ENCODE measurements around the gene CD53. TPM values are rescaled to one million over a fixed set of nuclear protein-coding genes. Genes with fewer than 3 reads are reported as not detected.
"Not testable (repeated sequence)": the region's sequence is repeated elsewhere in the genome, so short reads cannot be mapped to it uniquely, and the experiment has no call there.

Gene CD53
- polyA plus RNA-seq, 12 donors = 6.0 to 21.2 (median 7.8) TPM; not detected in 1

GRCh38 chr1:110912784-110913183 is 39.8 kb downstream of the CD53 start:
- no peak for DNase-seq

DNA sequence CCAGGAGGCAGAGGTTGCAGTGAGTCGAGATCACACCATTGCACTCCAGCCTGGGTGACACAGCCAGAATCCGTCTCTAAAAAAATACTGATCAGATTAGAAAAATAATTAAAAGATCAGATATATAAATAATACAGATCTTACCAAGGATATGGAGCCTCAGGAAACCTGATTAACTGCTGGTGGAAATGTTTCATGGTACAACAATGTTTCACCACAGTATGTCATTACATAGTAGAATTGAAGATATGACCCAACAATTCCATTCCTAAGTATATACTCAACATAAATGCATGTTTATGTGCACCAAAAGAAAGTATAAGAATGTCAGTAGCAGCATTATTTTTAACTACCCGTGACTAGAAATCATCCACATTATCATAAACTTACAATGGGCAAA is 41.7 kb downstream of the CD53 start:
- DNase-seq = no peak

DNA sequence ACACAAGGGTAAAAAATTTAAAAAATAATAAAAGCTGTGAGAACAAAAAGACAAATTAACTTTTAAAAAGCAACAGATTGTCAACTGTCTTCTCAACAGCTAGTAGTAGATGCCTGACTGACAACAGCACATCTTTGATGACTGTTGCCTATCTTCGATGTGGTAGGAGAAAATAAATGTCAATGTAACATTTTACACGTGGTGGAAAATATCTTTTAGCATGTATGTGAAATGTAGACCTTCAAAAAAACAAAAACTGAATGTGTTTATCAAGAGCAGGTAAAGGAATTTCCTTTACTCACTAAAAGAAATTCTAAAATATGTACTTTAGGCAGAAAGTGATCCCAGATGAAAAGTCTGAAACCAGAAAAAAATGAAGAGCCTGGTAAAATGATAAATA is 42.9 kb downstream of the CD53 start:
- DNase-seq = no peak

GRCh38 chr1:110916274-110916668 is 43.3 kb downstream of the CD53 start:
- no peak for DNase-seq

DNA sequence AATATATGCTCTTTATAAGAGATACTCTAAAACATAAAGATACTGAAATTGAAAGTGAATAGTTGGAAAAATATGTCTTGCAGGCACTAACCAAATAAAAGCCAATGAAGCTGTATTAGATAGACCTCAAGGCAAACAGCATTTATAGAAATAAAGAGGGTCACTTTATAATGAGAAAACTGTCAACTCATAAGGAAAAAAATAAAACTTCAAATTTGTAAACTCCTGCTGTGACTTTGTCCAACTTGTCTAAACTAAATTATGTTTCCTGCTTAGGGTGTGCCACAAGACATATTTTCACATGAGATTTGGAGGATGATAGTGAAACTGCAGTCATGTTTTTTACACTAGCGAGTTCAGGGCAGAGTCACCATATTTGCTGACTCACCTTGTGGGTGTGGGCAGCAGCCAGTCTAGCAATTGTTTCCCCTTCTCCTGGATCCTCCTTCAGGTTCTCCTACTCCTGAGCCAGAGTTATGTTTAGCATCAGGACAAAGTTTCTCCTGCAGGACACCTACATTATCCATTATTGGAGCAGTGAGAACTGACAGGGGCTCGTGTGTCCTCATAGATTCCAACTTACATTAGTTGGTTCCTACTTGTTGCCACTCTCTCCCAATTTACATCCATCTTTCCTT is 43.8 kb downstream of the CD53 start:
- DNase-seq = no peak

DNA sequence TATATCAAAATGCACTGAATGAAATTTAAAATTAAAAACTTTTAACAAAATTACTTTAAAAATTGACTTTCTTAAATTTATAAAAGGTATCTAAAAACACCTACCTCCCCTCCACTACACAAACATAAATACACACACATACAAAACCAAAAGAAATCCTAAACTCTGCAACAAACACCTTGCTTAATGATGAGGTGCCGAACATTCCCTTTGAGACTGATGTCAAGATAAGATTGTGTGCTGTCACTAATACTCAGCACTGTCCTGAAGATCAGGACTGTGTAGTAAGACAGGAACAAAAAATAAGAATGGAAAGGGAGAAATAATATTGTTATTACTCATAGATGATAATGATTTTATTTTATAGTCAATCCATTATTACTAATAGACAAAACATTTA is 45.1 kb downstream of the CD53 start:
- no peak for DNase-seq

- no peak for DNase-seq
Observed at GRCh38 chr1:110921953-110922352, 49.0 kb downstream of the CD53 start.

- no peak for DNase-seq
Observed at GRCh38 chr1:110927484-110928075, 54.6 kb downstream of the CD53 start.

- DNase-seq = no peak
Observed at GRCh38 chr1:110928191-110928590, 55.2 kb downstream of the CD53 start.

GRCh38 chr1:110928904-110929303 is 56.0 kb downstream of the CD53 start:
- no peak for DNase-seq

DNA sequence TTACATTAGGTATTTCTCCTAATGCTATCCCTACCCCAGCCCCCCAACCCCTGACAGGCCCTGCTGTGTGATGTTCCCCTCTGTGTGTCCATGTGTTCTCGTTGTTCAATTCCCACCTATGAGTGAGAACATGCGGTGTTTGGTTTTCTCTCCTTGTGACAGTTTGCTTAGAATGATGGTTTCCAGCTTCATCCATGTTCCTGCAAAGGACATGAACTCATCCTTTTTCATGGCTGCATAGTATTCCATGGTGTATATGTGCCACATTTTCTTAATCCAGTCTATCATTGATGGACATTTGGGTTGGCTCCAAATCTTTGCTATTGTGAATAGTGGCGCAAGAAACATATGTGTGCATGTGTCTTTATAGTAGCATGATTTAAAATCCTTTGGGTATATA is 58.1 kb downstream of the CD53 start:
- not testable (repeated sequence) for DNase-seq

GRCh38 chr1:110936567-110936966 is 63.6 kb downstream of the CD53 start:
- no peak for DNase-seq

GRCh38 chr1:110944806-110945205 is 71.9 kb downstream of the CD53 start:
- no peak for DNase-seq

DNA sequence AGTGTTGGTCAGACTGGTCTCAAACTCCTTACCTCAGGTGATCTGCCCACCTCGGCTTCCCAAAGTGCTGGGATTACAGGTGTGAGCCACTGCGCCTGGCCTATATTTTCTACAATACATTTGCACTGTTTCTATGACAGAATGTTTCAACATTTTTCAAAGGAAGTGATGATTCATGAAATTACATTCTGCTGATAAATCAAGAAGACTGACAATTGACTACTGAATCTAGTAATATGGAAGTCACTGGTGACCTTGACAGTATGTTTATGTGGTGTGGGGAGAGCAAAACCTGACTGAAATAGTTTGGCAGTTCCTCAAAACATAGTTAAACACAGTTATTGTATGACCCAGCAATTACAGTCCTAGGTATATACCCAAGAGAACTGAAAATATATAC is 72.7 kb downstream of the CD53 start:
- DNase-seq = no peak

GRCh38 chr1:110948038-110948810 is 75.3 kb downstream of the CD53 start:
- no peak for DNase-seq

Other genes starting within 250 kb of the CD53 start
- gene KCNA3, start 198.2 kb upstream of the CD53 start, polyA plus RNA-seq (ENCODE audit: insufficient read length in 12 of 12) = under 1 TPM in 8 of 12 donors, not detected in 4; 0.08 to 0.39 (median 0.20) TPM
- 10 to 100 TPM in 4 of 12 donors, 1 to 10 TPM in 7, not detected in 1; 8.0 to 13.5 (median 9.9) TPM for gene LRIF1, start 90.8 kb downstream of the CD53 start, polyA plus RNA-seq (ENCODE audit: insufficient read length in 12 of 12)